Activated CD8-positive, alpha-beta memory T cell treated with anti-CD3 and anti-CD28 coated beads for 48 hours (primary cell): ENCODE data around the gene PFDN1.

ENCODE experiments used
- DNase-seq, 3 experiments: peaks; one replicate each; pipeline ENCODE4 v3.0.0-alpha.2; 2020; ENCODE audit warnings: low read depth in 2 of 3, low spot score in 2 of 3

The PFDN1 gene

GRCh38 chr5:140329739-140330481 is 27.0 kb upstream of the PFDN1 start:
- DNase-seq = no peak

GRCh38 chr5:140328036-140328764 is 25.3 kb upstream of the PFDN1 start:
- no peak for DNase-seq

GRCh38 chr5:140327589-140327988 is 24.7 kb upstream of the PFDN1 start:
- DNase-seq = no peak

- no peak for DNase-seq
Measured at GRCh38 chr5:140325486-140325885, 22.6 kb upstream of the PFDN1 start.

GRCh38 chr5:140324617-140325241 is 21.8 kb upstream of the PFDN1 start:
- DNase-seq = no peak

GRCh38 chr5:140324041-140324600 is 21.2 kb upstream of the PFDN1 start:
- DNase-seq = no peak

GRCh38 chr5:140322751-140323731 is 20.1 kb upstream of the PFDN1 start:
- no peak for DNase-seq

- no peak for DNase-seq
Measured at GRCh38 chr5:140321796-140322195, 18.9 kb upstream of the PFDN1 start.

- no peak for DNase-seq
Measured at GRCh38 chr5:140319833-140320232, 16.9 kb upstream of the PFDN1 start.

GRCh38 chr5:140318792-140319191 is 15.9 kb upstream of the PFDN1 start:
- DNase-seq = no peak

- DNase-seq = no peak
Measured at GRCh38 chr5:140317859-140318258, 15.0 kb upstream of the PFDN1 start.

GRCh38 chr5:140312791-140313189 is 9.9 kb upstream of the PFDN1 start:
- no peak for DNase-seq

GRCh38 chr5:140312067-140312790 is 9.3 kb upstream of the PFDN1 start:
- DNase-seq = no peak

- DNase-seq = no peak
Measured at GRCh38 chr5:140311011-140311467, 8.1 kb upstream of the PFDN1 start.

GRCh38 chr5:140310434-140310833 is 7.5 kb upstream of the PFDN1 start:
- no peak for DNase-seq

GRCh38 chr5:140309706-140310249 is 6.9 kb upstream of the PFDN1 start:
- no peak for DNase-seq

GRCh38 chr5:140305471-140305870 is 2.6 kb upstream of the PFDN1 start:
- DNase-seq = no peak

GRCh38 chr5:140303966-140304365 is 1.1 kb upstream of the PFDN1 start:
- no peak for DNase-seq

GRCh38 chr5:140301136-140301535 is 1.8 kb downstream of the PFDN1 start:
- DNase-seq = no peak

GRCh38 chr5:140299056-140299455 is 3.8 kb downstream of the PFDN1 start:
- DNase-seq = no peak
